Kidney tubule cell (primary cell): ENCODE data around the gene AQP5.

ENCODE experiments used
- DNase-seq: peaks from one replicate; pipeline ENCODE4 v3.0.0-alpha.2; 2018; ENCODE audit warnings: low spot score

The AQP5 gene

GRCh38 chr12:49961111-49961922 is at the start of gene AQP5:
Gene AQP5, plus strand, starts transcription at chr12:49961872. Its CDS starts 146 bp downstream, at chr12:49962018.
- DNase-seq, result no peak

GRCh38 chr12:49912345-49913255 is 49.1 kb upstream of the AQP5 start:
- no peak for DNase-seq

GRCh38 chr12:49916129-49916919 is 45.3 kb upstream of the AQP5 start:
- no peak for DNase-seq

- no peak for DNase-seq
These were observed 44.4 kb upstream of the AQP5 start for GRCh38 chr12:49917166-49917787.

GRCh38 chr12:49917788-49918173 is 43.9 kb upstream of the AQP5 start:
- DNase-seq, result no peak

GRCh38 chr12:49920241-49920914 is 41.3 kb upstream of the AQP5 start:
- no peak for DNase-seq

- DNase-seq, result no peak
These were observed 40.8 kb upstream of the AQP5 start for GRCh38 chr12:49920915-49921286.

GRCh38 chr12:49921299-49921698 is 40.4 kb upstream of the AQP5 start:
- DNase-seq, result no peak

- DNase-seq, result no peak
These were observed 39.7 kb upstream of the AQP5 start for GRCh38 chr12:49921936-49922335.

GRCh38 chr12:49922349-49923034 is 39.2 kb upstream of the AQP5 start:
- DNase-seq, result no peak

GRCh38 chr12:49923035-49923644 is 38.5 kb upstream of the AQP5 start:
- DNase-seq, result no peak

- DNase-seq, result no peak
These were observed 37.7 kb upstream of the AQP5 start for GRCh38 chr12:49923880-49924556.

GRCh38 chr12:49924628-49925246 is 36.9 kb upstream of the AQP5 start:
- no peak for DNase-seq

- DNase-seq, result no peak
These were observed 36.1 kb upstream of the AQP5 start for GRCh38 chr12:49925433-49926204.

GRCh38 chr12:49928471-49928870 is 33.2 kb upstream of the AQP5 start:
- DNase-seq, result no peak

- no peak for DNase-seq
These were observed 32.1 kb upstream of the AQP5 start for GRCh38 chr12:49929581-49929980.

- peak; percentile 56 for DNase-seq
These were observed 31.0 kb upstream of the AQP5 start for GRCh38 chr12:49930515-49931288.

GRCh38 chr12:49932023-49932422 is 29.6 kb upstream of the AQP5 start:
- no peak for DNase-seq
